OCI-LY7 (cell line): ENCODE results near the gene KRT23. TPM values are rescaled to one million over a fixed set of nuclear protein-coding genes. Genes with fewer than 3 reads are reported as not detected.

Experiments used
- BruUV-seq: library from RNA; stranded (reverse); fragments of 400-500 nt; replicated peaks from 2 replicates; lab custom pipeline; 2021; lab: Mats Ljungman, UMichigan
- CTCF ChIA-PET: fragments of 300-600 bp; sonication (Branson Sonifier 250); formaldehyde crosslinking; loops from one replicate; lab custom pipeline; 2022; ENCODE audit warnings: antibody characterized with exemption; ENCODE audit not compliant: unreplicated experiment; lab: Charles Lee
- POLR2A ChIA-PET: fragments of 300-600 bp; sonication (Branson Sonifier 250); formaldehyde crosslinking; loops from one replicate; lab custom pipeline; 2022; ENCODE audit warnings: antibody characterized with exemption; lab: Charles Lee
- DNase-seq: peaks from one replicate; pipeline ENCODE4 v3.0.0-alpha.2; 2015; ENCODE audit warnings: low spot score
- H2AFZ ChIP-seq: fragments of 200-600 bp; sonication (generic), shearing (Covaris generic); 2 replicates; pipeline ENCODE4 v1.6.1; 2014; ENCODE audit warnings: mild to moderate bottlenecking, antibody characterized with exemption, low read length, moderate library complexity
- H3K27ac ChIP-seq: fragments of 200-600 bp; sonication (generic); 2 replicates; pipeline ENCODE4 v1.5.1; 2014; ENCODE audit warnings: mixed run types, low read depth, mild to moderate bottlenecking, moderate library complexity, low read length, inconsistent platforms; ENCODE audit not compliant: poor library complexity, severe bottlenecking
- H3K36me3 ChIP-seq: fragments of 200-600 bp; sonication (generic); 2 replicates; pipeline ENCODE4 v1.6.1; 2014; ENCODE audit warnings: mild to moderate bottlenecking, antibody characterized with exemption, low read length, moderate library complexity, mixed read lengths; ENCODE audit not compliant: insufficient read depth
- H3K4me1 ChIP-seq: fragments of 200-600 bp; sonication (generic); 2 replicates; pipeline ENCODE4 v1.5.1; 2014; ENCODE audit warnings: mild to moderate bottlenecking, low read length; ENCODE audit not compliant: insufficient read depth, poor library complexity, severe bottlenecking
- H3K4me2 ChIP-seq: fragments of 200-600 bp; sonication (generic); 2 replicates; pipeline ENCODE4 v1.6.1; 2014; ENCODE audit warnings: mild to moderate bottlenecking, low read length
- H3K4me3 ChIP-seq: fragments of 200-600 bp; sonication (generic); 2 replicates; pipeline ENCODE4 v1.5.1; 2014; ENCODE audit warnings: mild to moderate bottlenecking, low read depth, low read length; ENCODE audit not compliant: poor library complexity, severe bottlenecking
- H3K79me2 ChIP-seq: fragments of 200-600 bp; sonication (generic); 2 replicates; pipeline ENCODE4 v1.6.1; 2016; ENCODE audit warnings: low read depth, mild to moderate bottlenecking, low read length, moderate library complexity, mixed read lengths; ENCODE audit not compliant: insufficient read depth
- H3K9me2 ChIP-seq: fragments of 200-600 bp; sonication (generic); 2 replicates; pipeline ENCODE4 v1.6.1; 2016; ENCODE audit warnings: mild to moderate bottlenecking, low read length, mixed read lengths; ENCODE audit not compliant: insufficient read depth
- H3K9me3 ChIP-seq: fragments of 200-600 bp; sonication (generic); 2 replicates; pipeline ENCODE4 v1.6.1; 2014; ENCODE audit warnings: mild to moderate bottlenecking, mixed run types, low read length, mixed read lengths
- H4K20me1 ChIP-seq: fragments of 200-600 bp; sonication (generic); 2 replicates; pipeline ENCODE4 v1.6.1; 2014; ENCODE audit warnings: mild to moderate bottlenecking, antibody characterized with exemption, low read length, moderate library complexity, mixed read lengths; ENCODE audit not compliant: insufficient read depth
- EZH2phosphoT487 ChIP-seq: fragments of 200-600 bp; sonication (generic); IDR thresholded peaks from 2 replicates; pipeline ENCODE4 v1.6.1; 2018; ENCODE audit warnings: low read depth, borderline replicate concordance, mild to moderate bottlenecking, mixed run types, antibody characterized with exemption, low read length, moderate library complexity, mixed read lengths
- intact Hi-C: fragments of 100-400 bp; cut with micrococcal nuclease; formaldehyde crosslinking; loops from one replicate; pipeline ENCODE4 v1.10.0; 2022; ENCODE audit not compliant: unreplicated experiment
- total RNA-seq, 2 experiments: library from RNA; depleted of rRNA in 1 of 2; stranded (reverse); fragments of >200 nt in 1 of 2; shearing (Covaris generic) in 1 of 2; gene quantifications; 2 replicates each; pipeline ENCODE4 v1.2.3, GENCODE V29; 2014 to 2022
- TF ChIP-seq, protein P1 (sequence below): fragments of 200-600 bp; sonication (generic); conservative IDR thresholded peaks from 2 replicates; pipeline ENCODE4 v1.5.1; 2014; ENCODE audit warnings: mild to moderate bottlenecking, antibody characterized with exemption, low read length, moderate library complexity, mixed read lengths

Gene KRT23
- total RNA-seq, 2 experiments from 2014 or later: not detected

DNA sequence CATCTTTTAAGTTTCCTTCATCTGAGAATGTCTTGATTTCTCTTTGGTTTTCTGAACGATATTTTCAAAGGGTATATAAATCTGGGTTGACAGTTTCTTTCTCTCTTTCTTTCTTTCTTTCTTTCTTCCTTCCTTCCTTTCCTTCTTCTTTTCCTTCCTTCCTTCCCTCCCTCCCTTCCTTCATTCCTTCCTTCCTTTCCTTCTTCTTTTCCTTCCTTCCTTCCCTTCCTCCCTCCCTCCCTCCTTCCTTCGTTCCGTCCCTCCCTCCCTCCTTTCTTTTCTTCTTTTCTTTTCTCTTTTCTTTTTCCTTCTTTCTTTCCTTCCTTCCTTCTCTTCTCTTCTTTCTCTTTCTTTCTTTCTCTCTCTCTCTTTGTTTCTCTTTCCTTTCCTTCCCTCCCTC lies 36.9 kb upstream of the KRT23 start:
- H3K79me2 ChIP-seq: no peaks in the 10 kb centered on the region
- H3K36me3 ChIP-seq: no peaks in the 10 kb centered on the region
- H3K4me3 ChIP-seq: no peak overlapping the region
- DNase-seq: no peak
- intact Hi-C loops: no loop called here
- no peaks in the 10 kb centered on the region for H4K20me1 ChIP-seq
- H2AFZ ChIP-seq: no peak overlapping the region
- no peak for TF ChIP-seq EZH2phosphoT487
- TF ChIP-seq, protein P1, sequence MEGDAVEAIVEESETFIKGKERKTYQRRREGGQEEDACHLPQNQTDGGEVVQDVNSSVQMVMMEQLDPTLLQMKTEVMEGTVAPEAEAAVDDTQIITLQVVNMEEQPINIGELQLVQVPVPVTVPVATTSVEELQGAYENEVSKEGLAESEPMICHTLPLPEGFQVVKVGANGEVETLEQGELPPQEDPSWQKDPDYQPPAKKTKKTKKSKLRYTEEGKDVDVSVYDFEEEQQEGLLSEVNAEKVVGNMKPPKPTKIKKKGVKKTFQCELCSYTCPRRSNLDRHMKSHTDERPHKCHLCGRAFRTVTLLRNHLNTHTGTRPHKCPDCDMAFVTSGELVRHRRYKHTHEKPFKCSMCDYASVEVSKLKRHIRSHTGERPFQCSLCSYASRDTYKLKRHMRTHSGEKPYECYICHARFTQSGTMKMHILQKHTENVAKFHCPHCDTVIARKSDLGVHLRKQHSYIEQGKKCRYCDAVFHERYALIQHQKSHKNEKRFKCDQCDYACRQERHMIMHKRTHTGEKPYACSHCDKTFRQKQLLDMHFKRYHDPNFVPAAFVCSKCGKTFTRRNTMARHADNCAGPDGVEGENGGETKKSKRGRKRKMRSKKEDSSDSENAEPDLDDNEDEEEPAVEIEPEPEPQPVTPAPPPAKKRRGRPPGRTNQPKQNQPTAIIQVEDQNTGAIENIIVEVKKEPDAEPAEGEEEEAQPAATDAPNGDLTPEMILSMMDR: no peak
- H3K27ac ChIP-seq: no peak overlapping the region
- H3K4me2 ChIP-seq: no peak overlapping the region
- no peaks in the 10 kb centered on the region for H3K9me3 ChIP-seq
- no TSS peak for BruUV-seq
- ChIA-PET POLR2A (no interaction called here), CTCF (no interaction called here)
- H3K4me1 ChIP-seq: no peaks in the 10 kb centered on the region
- H3K9me2 ChIP-seq: no peaks in the 10 kb centered on the region

DNA sequence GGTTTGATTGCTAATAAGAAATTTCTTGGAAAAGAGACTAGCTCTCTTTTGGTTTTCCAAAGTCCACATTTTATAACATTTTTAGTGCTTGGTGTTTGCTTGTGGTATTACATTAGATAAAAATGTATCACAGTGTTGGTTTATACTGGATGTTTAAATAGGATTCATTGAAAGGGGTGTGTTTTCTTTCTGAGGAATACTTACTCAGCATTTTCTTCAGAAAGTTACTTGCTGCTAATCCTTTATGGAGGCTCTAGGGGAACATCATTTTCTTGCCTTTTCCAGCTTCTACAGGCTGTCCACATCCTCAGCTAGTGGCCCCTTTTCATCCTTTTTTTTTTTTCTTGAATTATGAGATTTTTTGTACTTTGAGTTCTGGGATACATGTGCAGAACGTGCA lies 30.1 kb upstream of the KRT23 start:
- POLR2A ChIA-PET: no interaction called here
- H3K9me3 ChIP-seq: no peaks in the 10 kb centered on the region
- no peaks in the 10 kb centered on the region for H3K36me3 ChIP-seq
- CTCF ChIA-PET: no interaction called here
- no peak overlapping the region for H3K4me3 ChIP-seq
- intact Hi-C loops: no loop called here
- H3K4me1 ChIP-seq: no peaks in the 10 kb centered on the region
- H3K4me2 ChIP-seq: no peak overlapping the region
- H4K20me1 ChIP-seq: no peaks in the 10 kb centered on the region
- no peaks in the 10 kb centered on the region for H3K79me2 ChIP-seq
- DNase-seq: no peak
- no peaks in the 10 kb centered on the region for H3K9me2 ChIP-seq
- H2AFZ ChIP-seq: no peak overlapping the region
- TF ChIP-seq, protein P1: no peak
- TF ChIP-seq EZH2phosphoT487: no peak
- H3K27ac ChIP-seq: no peak overlapping the region
- BruUV-seq: no TSS peak

DNA sequence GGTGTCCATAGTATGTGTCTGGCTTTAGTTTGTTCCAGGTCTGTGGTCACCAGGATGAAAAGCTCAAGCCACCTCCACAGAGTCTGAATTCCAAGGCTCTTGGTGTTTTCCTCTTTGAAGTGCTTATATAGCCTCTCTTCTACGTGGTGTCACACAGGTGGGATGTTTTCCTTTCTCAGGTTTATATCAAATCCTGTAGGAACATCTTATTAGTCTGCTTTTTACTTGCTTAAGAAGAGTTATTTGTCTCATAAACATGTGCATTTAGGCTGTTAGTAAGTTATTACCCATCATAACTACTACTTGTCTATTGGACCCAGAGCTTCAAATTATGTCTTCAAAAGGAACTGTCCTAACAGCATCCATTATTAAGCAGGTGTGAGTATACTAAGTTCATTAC lies 29.4 kb upstream of the KRT23 start, which contains the start of gene KRT39:
Gene KRT39 (minus strand): TSS at position 101 of the 400 bp plus-strand sequence. CDS start 92 bp downstream, at position 9.
- Histone ChIP-seq H3K79me2 (no peaks in the 10 kb centered on the region), H4K20me1 (no peaks in the 10 kb centered on the region), H3K9me2 (no peaks in the 10 kb centered on the region), H3K4me2 (no peak within 1 kb of the TSS), H3K4me3 (no peak within 1 kb of the TSS), H2AFZ (no peak within 1 kb of the TSS), H3K36me3 (no peaks in the 10 kb centered on the region), H3K27ac (no peak within 1 kb of the TSS), H3K4me1 (no peaks in the 10 kb centered on the region), H3K9me3 (no peaks in the 10 kb centered on the region)
- POLR2A ChIA-PET: no interaction called here
- intact Hi-C loops: no loop called here
- DNase-seq: no peak
- TF ChIP-seq, protein P1: no peak
- TF ChIP-seq EZH2phosphoT487: no peak
- BruUV-seq: no TSS peak
- CTCF ChIA-PET: no interaction called here
